ENCODE data around the gene SAMD9L.

The SAMD9L gene

GRCh38 chr7:93117852-93118530 is 30.2 kb downstream of the SAMD9L start, which contains the start of gene SAMD9:
TSS of gene SAMD9 (minus strand) at chr7:93117979. CDS start at chr7:93106097, 11,882 bp downstream.
- Histone ChIP-seq H3K9me3 (ENCODE audit: control insufficient read depth, insufficient read depth, low read length) (no peaks in the 10 kb centered on the region), H3K36me3 (ENCODE audit: control insufficient read depth, insufficient read depth, low read length) (no peaks in the 10 kb centered on the region), H3K4me3 (ENCODE audit: low read depth, low read length) (no peak within 1 kb of the TSS; the same call in 1 of the 2 replicates), H3K4me1 (ENCODE audit: control insufficient read depth, insufficient read depth, low read length) (no peaks in the 10 kb centered on the region), H3K9ac (ENCODE audit: low read depth, low read length) (no peak within 1 kb of the TSS), H3K27ac (ENCODE audit: low read depth, low read length) (no peak within 1 kb of the TSS), H3K27me3 (ENCODE audit: control insufficient read depth, insufficient read depth, low read length) (no peaks in the 10 kb centered on the region)

DNA sequence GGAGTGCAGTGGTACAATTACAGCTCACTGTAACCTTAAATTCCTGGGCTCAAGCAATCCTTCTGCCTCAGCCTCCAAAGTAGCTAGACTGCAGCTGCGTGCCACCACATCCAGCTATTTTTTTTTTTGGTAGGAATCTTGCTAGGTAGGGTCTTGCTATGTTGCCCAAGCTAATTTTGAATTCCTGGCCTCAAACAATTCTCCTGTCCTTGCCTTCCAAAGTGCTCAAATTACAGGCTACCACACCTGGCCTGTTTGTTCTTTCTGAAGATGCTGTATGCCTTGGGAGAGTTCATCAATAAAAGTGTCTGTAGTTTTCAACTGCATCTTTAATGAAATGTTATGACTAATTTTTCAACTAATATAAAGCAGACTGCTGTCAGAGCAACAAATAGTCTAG is 30.9 kb downstream of the SAMD9L start:
- Histone ChIP-seq H3K4me3 (ENCODE audit: low read depth, low read length) (no peak overlapping the region), H3K9ac (ENCODE audit: low read depth, low read length) (no peak overlapping the region), H3K36me3 (ENCODE audit: control insufficient read depth, insufficient read depth, low read length) (no peaks in the 10 kb centered on the region), H3K9me3 (ENCODE audit: control insufficient read depth, insufficient read depth, low read length) (no peaks in the 10 kb centered on the region), H3K4me1 (ENCODE audit: control insufficient read depth, insufficient read depth, low read length) (no peaks in the 10 kb centered on the region), H3K27ac (ENCODE audit: low read depth, low read length) (no peak overlapping the region), H3K27me3 (ENCODE audit: control insufficient read depth, insufficient read depth, low read length) (no peaks in the 10 kb centered on the region)

DNA sequence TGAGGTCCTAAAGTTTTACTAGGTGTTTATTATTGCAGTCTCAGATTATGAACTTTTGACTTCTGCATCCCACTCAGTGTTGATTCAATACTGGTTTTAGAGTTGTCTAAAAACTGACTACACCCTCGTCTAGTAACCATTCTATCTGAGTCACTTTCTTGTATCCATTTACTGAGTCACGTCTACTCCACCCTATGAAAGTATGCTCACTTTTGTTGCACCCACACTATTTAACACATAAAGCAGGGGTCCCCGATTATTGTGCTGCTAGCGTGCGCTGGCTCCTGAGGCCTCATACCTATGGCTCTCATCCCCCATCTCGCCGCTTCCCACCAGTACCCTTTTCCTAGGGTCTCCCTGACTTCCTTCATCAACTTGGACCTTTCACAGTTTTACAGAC is 32.4 kb downstream of the SAMD9L start:
- Histone ChIP-seq H3K4me3 (ENCODE audit: low read depth, low read length) (no peak overlapping the region), H3K9me3 (ENCODE audit: control insufficient read depth, insufficient read depth, low read length) (no peaks in the 10 kb centered on the region), H3K9ac (ENCODE audit: low read depth, low read length) (no peak overlapping the region), H3K36me3 (ENCODE audit: control insufficient read depth, insufficient read depth, low read length) (no peaks in the 10 kb centered on the region), H3K27me3 (ENCODE audit: control insufficient read depth, insufficient read depth, low read length) (no peaks in the 10 kb centered on the region), H3K27ac (ENCODE audit: low read depth, low read length) (no peak overlapping the region), H3K4me1 (ENCODE audit: control insufficient read depth, insufficient read depth, low read length) (no peaks in the 10 kb centered on the region)

DNA sequence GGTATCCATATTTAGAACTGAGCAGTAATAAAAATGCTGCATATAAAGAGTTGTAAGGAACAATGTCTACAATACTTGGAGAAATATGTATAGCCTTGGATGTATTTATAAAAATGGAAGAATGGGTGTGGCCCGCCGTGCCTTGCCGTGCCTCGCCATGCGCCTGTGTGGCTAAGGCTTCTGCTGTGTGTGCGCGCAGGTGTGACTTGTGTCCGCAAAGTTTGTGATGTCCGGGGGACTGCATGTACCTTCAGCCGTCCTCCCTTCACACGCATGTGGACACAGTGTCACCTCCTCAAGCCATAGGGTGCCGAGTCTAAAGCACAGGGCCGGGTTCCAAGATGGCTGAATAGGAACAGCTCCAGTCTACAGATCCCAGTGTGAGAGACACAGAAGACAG is 40.2 kb downstream of the SAMD9L start:
- H3K27me3 ChIP-seq (ENCODE audit: control insufficient read depth, insufficient read depth, low read length): peaks cover 6% of the 10 kb centered on the region
- no peaks in the 10 kb centered on the region for H3K36me3 ChIP-seq (ENCODE audit: control insufficient read depth, insufficient read depth, low read length)
- no peak overlapping the region for H3K27ac ChIP-seq (ENCODE audit: low read depth, low read length)
- H3K9me3 ChIP-seq (ENCODE audit: control insufficient read depth, insufficient read depth, low read length): no peaks in the 10 kb centered on the region; the same call in 1 of the 2 replicates
- H3K4me1 ChIP-seq (ENCODE audit: control insufficient read depth, insufficient read depth, low read length): no peaks in the 10 kb centered on the region
- no peak overlapping the region for H3K9ac ChIP-seq (ENCODE audit: low read depth, low read length)
- H3K4me3 ChIP-seq (ENCODE audit: low read depth, low read length): no peak overlapping the region

GRCh38 chr7:93097388-93097787 is 50.8 kb downstream of the SAMD9L start:
- H3K9me3 ChIP-seq (ENCODE audit: control insufficient read depth, insufficient read depth, low read length): no peaks in the 10 kb centered on the region
- no peaks in the 10 kb centered on the region for H3K36me3 ChIP-seq (ENCODE audit: control insufficient read depth, insufficient read depth, low read length)
- H3K27me3 ChIP-seq (ENCODE audit: control insufficient read depth, insufficient read depth, low read length): peaks cover under 1% of the 10 kb centered on the region; the same call in 1 of the 2 replicates
- H3K4me3 ChIP-seq (ENCODE audit: low read depth, low read length): no peak overlapping the region
- H3K27ac ChIP-seq (ENCODE audit: low read depth, low read length): no peak overlapping the region
- no peaks in the 10 kb centered on the region for H3K4me1 ChIP-seq (ENCODE audit: control insufficient read depth, insufficient read depth, low read length)
- no peak overlapping the region for H3K9ac ChIP-seq (ENCODE audit: low read depth, low read length)

GRCh38 chr7:93092757-93093370 is 55.3 kb downstream of the SAMD9L start:
- H3K9ac ChIP-seq (ENCODE audit: low read depth, low read length): no peak overlapping the region
- H3K4me3 ChIP-seq (ENCODE audit: low read depth, low read length): no peak overlapping the region
- no peaks in the 10 kb centered on the region for H3K36me3 ChIP-seq (ENCODE audit: control insufficient read depth, insufficient read depth, low read length)
- no peak overlapping the region for H3K27ac ChIP-seq (ENCODE audit: low read depth, low read length)
- no peaks in the 10 kb centered on the region for H3K27me3 ChIP-seq (ENCODE audit: control insufficient read depth, insufficient read depth, low read length)
- H3K4me1 ChIP-seq (ENCODE audit: control insufficient read depth, insufficient read depth, low read length): no peaks in the 10 kb centered on the region
- no peaks in the 10 kb centered on the region for H3K9me3 ChIP-seq (ENCODE audit: control insufficient read depth, insufficient read depth, low read length)
